GM19239 (cell line): ENCODE results near the gene NTHL1.

Experiments
- DNase-seq: peaks from one replicate; pipeline ENCODE4 v3.0.0; 2011; ENCODE audit warnings: low spot score; ENCODE audit not compliant: insufficient read length
- FAIRE-seq: peaks from 2 replicates; lab custom pipeline; 2011; peaks lifted over from hg19 to GRCh38; lab: Jason Lieb, UNC

The NTHL1 gene

DNA sequence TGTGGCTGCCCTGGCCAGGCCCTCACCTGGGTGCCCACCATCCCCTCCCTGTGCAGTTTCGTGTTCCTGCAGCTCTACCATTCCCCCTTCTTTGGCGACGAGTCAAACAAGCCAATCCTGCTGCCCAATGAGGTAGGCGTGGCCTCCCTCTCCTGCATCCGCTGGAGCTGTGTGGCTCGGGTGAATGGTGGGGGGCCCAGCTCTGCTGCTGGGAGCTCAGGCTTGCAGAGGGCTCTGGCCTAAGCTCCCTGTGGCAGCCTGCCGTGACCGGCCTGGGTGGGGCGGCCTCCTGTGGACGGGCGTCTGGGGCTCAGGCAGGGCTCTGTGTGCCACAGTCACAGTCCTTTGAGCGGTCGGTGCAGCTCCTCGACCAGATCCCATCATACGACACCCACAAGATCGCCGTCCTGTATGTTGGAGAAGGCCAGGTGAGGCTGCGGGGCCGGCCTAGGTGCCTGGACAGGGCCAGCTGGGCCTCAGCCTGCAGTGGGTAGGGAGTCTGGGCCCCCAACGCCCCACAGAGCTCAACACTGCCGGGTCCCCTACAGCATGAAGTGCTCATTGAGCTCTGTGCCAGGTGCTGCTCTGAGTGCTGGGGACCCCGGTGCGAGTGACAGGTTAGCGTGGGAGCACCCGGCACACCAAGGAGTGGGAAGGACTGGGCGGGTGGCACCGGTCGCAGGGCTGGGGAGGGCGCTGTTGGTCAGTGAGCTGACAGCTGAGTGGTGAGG, 37.4 kb upstream of the NTHL1 start:
- DNase-seq (no peak), FAIRE-seq (no peak)

DNA sequence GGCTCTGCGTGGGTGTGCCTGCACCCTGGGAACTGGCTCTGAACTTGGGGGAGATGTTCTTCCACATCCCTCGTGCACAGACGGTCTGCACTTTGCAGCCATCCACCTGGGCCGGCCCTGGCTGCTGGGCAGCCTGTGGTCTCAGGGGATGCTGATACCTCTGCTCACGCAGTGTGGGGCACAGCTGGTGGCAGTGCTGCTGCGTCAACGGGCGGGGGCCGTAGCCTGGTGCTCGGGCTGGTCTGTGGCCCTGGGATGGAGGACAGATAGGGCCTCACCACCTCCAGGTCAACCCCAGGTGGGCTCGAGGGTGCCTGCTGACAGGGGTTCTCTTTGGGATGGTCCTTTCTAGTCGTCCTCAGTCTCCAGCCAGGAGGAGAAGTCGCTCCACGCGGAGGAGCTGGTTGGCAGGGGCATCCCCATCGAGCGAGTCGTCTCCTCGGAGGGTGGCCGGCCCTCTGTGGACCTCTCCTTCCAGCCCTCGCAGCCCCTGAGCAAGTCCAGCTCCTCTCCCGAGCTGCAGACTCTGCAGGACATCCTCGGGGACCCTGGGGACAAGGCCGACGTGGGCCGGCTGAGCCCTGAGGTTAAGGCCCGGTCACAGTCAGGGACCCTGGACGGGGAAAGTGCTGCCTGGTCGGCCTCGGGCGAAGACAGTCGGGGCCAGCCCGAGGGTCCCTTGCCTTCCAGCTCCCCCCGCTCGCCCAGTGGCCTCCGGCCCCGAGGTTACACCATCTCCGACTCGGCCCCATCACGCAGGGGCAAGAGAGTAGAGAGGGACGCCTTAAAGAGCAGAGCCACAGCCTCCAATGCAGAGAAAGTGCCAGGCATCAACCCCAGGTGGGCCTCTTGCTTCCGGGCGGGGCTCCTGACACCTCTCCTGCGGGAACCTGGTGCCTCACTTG, 36.5 kb upstream of the NTHL1 start:
- DNase-seq, result no peak
- FAIRE-seq, result no peak

GRCh38 chr16:2083409-2083808, 35.8 kb upstream of the NTHL1 start:
- DNase-seq, result no peak
- FAIRE-seq, result no peak

DNA sequence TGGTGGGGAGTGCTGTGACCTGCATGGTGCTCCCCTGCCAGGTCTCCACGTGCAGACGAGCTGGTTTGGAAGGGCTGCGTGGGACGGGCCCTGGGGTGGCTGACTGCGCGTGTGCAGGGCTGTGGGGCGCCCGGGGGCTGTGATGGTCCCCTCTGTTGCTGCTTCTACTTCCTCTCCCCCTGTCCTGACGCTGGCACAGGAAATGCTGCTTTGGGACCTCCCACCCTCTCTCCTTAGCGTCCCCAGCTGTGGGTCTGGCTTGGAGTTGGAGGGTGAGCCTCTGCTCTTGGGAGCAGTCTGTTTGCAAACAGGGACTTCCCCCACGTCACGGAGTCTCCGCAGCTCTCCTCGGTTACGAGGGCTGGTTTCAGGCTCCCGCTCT, 35.3 kb upstream of the NTHL1 start:
- FAIRE-seq, result no peak
- DNase-seq, result no peak

DNA sequence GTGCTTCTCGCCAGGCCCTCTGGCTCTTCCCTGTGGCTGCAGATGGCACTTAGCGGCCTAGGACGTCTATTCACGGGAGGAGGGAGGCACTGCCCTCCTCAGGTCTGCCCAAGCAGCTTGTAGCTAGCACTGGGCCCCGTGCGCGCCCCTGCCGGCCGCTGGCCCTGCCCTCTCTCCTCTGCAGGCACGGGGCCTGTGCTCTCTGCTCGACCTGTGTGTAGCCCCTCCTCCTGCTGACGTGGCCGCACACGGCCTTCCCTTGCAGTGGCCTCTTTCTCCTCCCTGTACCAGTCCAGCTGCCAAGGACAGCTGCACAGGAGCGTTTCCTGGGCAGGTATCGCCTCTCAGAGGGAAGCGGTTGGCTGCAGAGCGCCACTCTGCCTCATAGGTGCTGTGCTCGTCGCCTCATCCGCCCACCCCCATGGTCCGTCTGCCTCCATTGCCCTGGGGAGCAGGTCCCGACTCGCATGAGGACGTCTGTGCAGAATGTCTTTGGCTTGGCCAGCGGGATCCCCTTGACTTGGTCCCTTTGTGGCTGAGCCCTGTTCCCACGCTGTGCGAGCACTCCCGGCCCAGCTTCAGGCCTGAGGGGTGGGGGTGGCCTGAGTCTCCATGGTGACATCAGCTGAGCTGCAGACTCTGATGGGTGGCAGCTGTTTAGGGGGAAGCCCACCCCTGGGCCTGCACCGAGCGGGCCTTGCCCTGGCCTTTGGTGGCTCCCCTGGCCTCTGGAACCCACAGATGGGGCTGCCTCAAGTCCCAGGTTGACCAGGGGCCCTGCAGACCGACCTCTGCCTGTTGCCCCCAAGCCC, 34.7 kb upstream of the NTHL1 start:
- DNase-seq (no peak), FAIRE-seq (no peak)

- no peak for FAIRE-seq
- DNase-seq, result no peak
These were observed 33.8 kb upstream of the NTHL1 start for GRCh38 chr16:2081201-2082084.

DNA sequence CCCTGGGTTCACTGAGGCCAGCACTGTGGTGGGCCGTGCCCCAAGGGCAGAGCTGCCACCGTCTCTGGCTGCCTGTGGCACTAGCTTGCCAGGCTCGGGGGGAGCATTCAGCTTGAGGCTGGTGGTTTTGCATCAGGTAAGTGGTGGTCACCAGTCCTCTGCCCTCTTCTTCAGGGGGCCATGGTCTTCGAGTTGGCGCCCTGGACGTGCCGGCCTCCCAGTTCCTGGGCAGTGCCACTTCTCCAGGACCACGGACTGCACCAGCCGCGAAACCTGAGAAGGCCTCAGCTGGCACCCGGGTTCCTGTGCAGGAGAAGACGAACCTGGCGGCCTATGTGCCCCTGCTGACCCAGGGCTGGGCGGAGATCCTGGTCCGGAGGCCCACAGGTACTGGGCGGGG, 32.4 kb upstream of the NTHL1 start:
- DNase-seq (no peak), FAIRE-seq (no peak)

DNA sequence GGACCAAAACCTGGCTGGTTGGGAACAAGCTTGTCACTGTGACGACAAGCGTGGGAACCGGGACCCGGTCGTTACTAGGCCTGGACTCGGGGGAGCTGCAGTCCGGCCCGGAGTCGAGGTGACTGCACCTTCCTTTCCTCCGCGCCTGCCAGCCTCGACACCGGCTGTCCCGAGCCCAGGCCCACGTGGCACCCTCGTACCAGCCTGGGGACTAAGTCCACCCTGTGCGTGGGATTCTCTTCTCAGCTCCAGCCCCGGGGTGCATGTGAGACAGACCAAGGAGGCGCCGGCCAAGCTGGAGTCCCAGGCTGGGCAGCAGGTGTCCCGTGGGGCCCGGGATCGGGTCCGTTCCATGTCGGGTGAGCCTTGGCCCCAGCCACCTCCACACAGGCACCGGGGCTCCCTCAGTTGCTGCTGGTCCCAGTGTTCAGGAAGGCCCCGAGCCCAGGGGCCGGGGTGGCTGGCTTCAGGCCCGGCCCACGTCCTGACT, 31.7 kb upstream of the NTHL1 start:
- DNase-seq, result no peak
- FAIRE-seq, result no peak

DNA sequence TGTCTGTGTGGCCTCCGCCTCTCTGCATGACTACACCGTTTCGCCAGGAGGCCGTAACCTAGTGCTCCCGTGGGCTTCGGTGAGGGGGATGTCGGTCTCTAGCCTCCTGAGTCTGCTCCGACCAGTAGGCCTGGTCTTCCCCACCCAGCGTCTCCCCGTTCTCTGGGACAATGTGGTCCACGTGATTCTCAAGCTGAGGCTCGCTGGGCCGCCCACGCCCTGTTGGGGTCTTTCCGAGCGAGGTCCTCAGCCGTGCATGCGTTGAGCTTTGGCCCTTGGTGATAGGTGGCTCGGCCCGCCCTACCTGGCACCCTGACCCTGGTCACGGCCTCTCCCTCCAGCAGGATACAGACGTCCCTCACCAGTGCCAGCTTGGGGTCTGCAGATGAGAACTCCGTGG, 31.1 kb upstream of the NTHL1 start:
- FAIRE-seq, result no peak
- no peak for DNase-seq

GRCh38 chr16:2078096-2078495, 30.5 kb upstream of the NTHL1 start:
- DNase-seq, result no peak
- no peak for FAIRE-seq

- DNase-seq (no peak), FAIRE-seq (no peak)
These were observed 30.1 kb upstream of the NTHL1 start for GRCh38 chr16:2077696-2078095.

DNA sequence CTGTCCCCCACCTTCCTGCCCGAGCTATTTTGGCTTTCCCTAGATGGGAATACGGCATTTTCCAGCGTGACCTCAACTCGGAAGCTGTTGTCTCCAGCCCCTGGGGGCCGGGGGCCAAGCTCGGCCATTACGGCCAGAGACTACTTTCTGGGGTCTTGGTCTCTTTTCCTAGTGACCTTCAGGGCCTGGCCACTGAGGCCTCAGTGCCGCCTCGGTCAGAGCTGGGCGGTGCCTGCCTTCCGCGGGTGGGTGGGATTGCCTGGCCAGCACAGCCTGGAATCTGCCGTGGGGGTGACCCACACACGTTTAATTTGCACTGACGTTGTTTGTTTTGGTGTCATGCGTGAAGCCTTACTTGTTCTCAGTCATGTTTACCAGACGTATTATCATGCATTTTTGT, 29.4 kb upstream of the NTHL1 start:
- DNase-seq (no peak), FAIRE-seq (no peak)

DNA sequence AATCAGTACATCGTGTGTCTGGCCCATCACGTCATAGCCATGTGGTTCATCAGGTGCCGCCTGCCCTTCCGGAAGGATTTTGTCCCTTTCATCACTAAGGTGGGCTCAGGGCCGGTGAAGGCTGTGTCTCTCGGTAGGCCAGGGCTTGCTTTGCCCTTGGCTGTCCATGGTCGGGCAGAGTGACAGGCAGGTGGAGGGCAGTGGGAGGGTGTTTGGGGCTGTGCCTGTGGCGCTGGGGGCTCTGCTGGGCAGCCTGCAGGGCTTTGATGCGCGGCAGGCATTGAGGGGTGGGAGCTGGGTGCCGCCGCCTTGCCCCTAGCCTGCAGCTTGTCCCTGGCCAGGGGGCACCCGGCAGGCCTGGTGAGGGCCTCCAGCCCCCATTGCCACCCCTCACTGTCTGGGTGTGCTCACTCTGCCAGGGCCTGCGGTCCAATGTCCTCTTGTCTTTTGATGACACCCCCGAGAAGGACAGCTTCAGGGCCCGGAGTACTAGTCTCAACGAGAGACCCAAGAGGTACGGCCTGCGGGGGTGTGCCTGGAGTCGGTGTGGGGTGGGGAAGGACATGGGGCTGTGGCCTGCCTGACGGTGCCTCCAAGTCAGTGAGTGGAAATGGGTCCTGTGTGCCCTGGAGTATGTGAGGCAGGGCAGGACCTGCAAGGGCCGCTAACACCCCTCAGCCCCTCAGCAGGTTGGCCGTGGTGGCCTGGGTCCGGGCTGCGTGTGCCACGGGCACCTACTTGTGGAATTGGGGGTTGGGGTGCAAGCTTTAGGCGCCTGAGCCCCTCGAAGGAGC, 28.6 kb upstream of the NTHL1 start:
- no peak for FAIRE-seq
- no peak for DNase-seq

DNA sequence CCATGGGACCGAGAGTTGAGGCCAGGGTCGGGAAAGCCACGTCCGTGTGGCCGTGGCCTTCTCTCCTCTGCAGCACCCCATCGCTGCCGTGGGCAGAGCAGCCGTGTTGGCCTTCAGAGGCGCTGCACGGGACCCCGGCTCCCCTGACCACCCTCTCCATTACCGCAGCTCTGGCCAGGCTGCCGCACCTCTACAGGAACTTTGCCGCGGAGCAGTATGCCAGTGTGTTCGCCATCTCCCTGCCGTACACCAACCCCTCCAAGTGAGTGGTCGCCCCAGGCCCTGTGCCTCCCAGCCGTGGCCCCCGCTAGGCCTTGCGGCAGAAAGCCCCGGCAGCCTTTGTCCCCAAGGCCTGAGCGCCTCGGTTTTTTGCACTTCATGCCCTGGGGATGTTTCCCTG, 28.0 kb upstream of the NTHL1 start:
- FAIRE-seq (no peak), DNase-seq (no peak)

DNA sequence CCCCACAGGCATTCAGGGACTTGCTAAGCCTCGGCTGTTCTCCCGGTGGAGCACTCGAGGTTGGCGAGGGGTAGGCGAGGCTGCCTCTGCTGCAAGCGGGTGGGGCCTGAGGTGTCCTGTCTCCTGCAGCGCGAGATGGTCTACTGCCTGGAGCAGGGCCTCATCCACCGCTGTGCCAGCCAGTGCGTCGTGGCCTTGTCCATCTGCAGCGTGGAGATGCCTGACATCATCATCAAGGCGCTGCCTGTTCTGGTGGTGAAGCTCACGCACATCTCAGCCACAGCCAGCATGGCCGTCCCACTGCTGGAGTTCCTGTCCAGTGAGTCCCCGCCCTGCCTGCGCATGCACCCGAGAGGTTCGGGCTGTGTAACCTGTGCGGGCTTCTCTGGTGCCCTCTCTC, 26.4 kb upstream of the NTHL1 start:
- no peak for DNase-seq
- FAIRE-seq, result no peak

GRCh38 chr16:2072926-2073325, 25.3 kb upstream of the NTHL1 start:
- DNase-seq (no peak), FAIRE-seq (no peak)

DNA sequence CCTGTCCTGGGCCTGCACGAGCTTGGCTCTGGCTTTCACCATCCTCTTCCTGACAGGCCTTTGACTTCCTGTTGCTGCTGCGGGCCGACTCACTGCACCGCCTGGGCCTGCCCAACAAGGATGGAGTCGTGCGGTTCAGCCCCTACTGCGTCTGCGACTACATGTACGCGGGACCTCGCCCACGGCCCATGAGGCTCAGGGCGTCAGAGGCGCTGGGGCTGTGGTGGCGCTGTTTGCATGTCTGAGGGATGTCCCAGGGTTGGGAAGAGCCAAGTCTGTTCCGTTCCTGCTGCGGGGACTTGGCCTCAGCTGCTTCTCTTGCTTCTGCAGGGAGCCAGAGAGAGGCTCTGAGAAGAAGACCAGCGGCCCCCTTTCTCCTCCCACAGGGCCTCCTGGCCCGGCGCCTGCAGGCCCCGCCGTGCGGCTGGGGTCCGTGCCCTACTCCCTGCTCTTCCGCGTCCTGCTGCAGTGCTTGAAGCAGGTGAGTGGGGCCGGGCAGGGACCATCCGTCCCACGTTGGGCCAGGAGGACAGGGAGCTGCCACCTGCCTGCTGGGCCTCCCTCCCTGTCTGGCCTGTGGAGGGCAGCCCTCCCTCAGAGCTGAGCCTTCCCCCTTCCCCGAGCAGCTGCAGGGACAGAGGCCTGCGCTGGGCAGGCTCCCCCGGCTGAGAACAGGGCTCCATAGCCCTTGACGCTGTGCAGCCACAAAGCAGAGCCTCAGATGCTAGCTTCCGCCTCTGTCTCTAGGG, 24.0 kb upstream of the NTHL1 start:
- FAIRE-seq (no peak), DNase-seq (no peak)
